ENCODE results near the gene OS9.
"Not testable (repeated sequence)": the region's sequence is repeated elsewhere in the genome, so short reads cannot be mapped to it uniquely, and the experiment has no call there.

Gene OS9

DNA sequence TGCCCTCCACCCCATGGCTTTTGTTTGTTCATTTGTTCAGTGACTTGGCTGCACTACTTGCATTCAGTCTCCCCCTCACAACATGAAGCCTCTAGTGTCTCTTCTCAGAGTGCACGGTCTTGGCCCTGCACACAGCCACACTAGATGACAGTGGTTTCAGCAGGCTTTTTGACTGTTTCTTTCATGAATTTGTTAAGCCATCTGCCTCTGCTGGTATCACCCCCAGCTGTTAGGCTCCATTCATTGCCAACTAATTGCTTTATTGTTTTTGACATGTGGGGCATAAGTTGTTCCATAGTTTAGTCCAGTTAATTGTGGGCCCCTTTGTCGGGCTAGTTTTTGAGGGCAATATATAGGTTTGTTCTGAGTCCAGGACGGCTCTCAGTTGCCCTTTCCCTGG lies 18.8 kb downstream of the OS9 start:
- no peak for DNase-seq (ENCODE audit: low spot score)
- TF ChIP-seq, protein P1, sequence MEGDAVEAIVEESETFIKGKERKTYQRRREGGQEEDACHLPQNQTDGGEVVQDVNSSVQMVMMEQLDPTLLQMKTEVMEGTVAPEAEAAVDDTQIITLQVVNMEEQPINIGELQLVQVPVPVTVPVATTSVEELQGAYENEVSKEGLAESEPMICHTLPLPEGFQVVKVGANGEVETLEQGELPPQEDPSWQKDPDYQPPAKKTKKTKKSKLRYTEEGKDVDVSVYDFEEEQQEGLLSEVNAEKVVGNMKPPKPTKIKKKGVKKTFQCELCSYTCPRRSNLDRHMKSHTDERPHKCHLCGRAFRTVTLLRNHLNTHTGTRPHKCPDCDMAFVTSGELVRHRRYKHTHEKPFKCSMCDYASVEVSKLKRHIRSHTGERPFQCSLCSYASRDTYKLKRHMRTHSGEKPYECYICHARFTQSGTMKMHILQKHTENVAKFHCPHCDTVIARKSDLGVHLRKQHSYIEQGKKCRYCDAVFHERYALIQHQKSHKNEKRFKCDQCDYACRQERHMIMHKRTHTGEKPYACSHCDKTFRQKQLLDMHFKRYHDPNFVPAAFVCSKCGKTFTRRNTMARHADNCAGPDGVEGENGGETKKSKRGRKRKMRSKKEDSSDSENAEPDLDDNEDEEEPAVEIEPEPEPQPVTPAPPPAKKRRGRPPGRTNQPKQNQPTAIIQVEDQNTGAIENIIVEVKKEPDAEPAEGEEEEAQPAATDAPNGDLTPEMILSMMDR (IDR thresholded peaks at IDR 0.05; ENCODE audit: extremely low read depth, insufficient read depth, missing control alignments): no peak
- in situ Hi-C loops (cut with MboI; ENCODE audit: low pct_unique_long_range_greater_than_20kb, low sequenced_read_pairs, unreplicated experiment): no loop called here

DNA sequence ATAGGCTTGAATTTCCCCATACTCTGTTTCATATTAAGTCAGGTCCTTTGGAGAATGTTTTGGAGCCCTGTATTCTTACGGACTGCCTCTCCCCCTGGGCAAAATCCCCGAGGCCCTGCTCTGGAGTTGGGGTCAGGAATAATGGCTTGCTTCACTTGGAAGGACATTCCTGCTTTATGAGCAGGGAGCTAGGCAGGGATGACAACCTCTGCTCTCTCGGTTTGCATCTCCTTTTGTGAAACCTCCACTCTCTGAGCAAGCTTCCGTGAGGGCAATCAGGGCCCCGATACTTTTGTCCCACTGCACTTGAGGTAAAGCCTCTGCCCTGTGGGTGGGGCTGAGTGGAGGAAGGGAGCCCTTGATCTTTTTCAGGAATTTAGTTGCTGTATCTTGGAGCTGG lies 19.3 kb downstream of the OS9 start:
- TF ChIP-seq, protein P1 (IDR thresholded peaks at IDR 0.05; ENCODE audit: extremely low read depth, insufficient read depth, missing control alignments): no peak
- in situ Hi-C loops (cut with MboI; ENCODE audit: low pct_unique_long_range_greater_than_20kb, low sequenced_read_pairs, unreplicated experiment): no loop called here
- no peak for DNase-seq (ENCODE audit: low spot score)

DNA sequence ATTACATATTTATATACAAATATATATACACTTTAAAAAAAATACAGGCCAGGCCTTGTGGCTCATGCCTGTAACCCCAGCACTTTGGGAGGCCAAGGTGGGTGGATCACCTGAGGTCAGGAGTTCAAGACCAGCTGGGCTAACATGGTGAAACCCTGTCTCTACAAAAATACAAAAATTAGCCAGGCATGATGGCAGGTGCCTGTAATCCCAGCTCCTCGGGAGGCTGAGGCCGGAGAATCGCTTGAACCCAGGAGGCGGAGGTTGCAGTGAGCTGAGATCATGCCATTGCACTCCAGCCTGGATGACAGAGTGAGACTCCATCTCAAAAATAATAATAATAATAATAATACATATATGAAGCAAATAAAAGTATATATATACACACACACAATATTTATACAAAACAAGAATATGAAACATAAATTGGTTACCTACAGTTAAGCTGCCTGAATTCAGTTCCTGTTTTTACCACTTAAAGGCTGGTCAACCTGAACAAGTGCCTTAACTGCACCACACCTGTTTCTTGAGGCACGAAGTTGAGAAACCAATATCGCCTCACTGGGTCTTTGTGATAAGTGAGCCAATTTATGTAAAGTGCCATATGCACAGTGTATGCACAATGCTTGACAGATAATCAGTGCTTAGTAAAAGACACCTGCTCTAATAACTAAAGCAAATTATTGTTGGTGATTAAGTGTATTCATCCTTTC lies 21.3 kb downstream of the OS9 start:
- in situ Hi-C loops (cut with MboI; ENCODE audit: low pct_unique_long_range_greater_than_20kb, low sequenced_read_pairs, unreplicated experiment): not testable (repeated sequence)
- peak; percentile 7 for DNase-seq (ENCODE audit: low spot score)

DNA sequence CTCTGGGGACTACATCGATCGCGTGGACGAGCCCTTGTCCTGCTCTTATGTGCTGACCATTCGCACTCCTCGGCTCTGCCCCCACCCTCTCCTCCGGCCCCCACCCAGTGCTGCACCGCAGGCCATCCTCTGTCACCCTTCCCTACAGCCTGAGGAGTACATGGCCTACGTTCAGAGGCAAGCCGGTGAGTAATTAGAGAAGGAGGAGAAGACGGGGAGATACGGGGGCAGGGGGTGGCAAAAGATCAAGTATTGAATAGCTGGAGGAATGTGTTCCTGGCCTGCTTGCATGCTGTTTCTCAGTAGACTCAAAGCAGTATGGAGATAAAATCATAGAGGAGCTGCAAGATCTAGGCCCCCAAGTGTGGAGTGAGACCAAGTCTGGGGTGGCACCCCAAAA lies 21.9 kb downstream of the OS9 start:
- TF ChIP-seq, protein P1 (IDR thresholded peaks at IDR 0.05; ENCODE audit: extremely low read depth, insufficient read depth, missing control alignments): no peak
- in situ Hi-C loops (cut with MboI; ENCODE audit: low pct_unique_long_range_greater_than_20kb, low sequenced_read_pairs, unreplicated experiment): no loop called here

DNA sequence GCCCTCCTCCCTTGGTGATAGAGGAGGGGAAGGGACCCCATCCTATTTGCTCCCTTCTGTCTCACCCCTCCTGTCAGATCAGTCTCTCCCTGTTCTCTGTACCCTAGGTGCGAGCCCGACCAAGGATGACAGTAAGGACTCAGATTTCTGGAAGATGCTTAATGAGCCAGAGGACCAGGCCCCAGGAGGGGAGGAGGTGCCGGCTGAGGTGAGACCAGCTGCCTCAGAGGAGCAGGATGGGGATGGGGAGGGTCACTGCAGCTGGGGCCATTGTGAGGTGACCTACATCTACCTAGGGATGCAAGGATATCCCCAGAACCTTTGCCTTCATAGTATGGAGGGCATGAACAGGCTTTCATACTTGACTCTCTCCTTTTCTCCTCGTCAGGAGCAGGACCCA lies 22.4 kb downstream of the OS9 start:
- DNase-seq (ENCODE audit: low spot score): no peak
- in situ Hi-C loops (cut with MboI; ENCODE audit: low pct_unique_long_range_greater_than_20kb, low sequenced_read_pairs, unreplicated experiment): no loop called here
- TF ChIP-seq, protein P1 (IDR thresholded peaks at IDR 0.05; ENCODE audit: extremely low read depth, insufficient read depth, missing control alignments): no peak

More for the DNA sequence above, 21.9 kb downstream of the OS9 start:
- DNase-seq (ENCODE audit: low spot score): no peak

DNA sequence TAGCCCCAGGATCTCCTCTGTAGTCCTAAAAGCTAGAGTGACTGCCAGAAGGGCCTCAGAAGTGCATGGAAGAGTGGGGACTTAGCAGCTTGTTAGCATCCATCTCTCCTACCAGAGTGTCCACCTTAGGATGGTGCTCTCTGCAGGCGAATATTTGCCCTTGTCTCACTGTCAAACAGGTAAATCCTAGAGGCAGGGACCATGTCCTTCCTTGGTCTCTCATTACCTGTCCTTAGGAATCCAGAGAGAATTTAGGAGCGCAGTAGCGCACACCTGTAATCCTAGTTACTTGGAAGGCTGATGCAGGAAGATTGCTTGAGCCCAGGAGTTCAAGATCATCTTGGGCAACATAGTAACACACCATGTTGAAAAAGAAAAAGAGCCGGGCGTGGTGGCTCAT lies 23.2 kb downstream of the OS9 start:
- TF ChIP-seq, protein P1 (IDR thresholded peaks at IDR 0.05; ENCODE audit: extremely low read depth, insufficient read depth, missing control alignments): no peak
- in situ Hi-C loops (cut with MboI; ENCODE audit: low pct_unique_long_range_greater_than_20kb, low sequenced_read_pairs, unreplicated experiment): no loop called here
- peak; percentile 8 for DNase-seq (ENCODE audit: low spot score)

DNA sequence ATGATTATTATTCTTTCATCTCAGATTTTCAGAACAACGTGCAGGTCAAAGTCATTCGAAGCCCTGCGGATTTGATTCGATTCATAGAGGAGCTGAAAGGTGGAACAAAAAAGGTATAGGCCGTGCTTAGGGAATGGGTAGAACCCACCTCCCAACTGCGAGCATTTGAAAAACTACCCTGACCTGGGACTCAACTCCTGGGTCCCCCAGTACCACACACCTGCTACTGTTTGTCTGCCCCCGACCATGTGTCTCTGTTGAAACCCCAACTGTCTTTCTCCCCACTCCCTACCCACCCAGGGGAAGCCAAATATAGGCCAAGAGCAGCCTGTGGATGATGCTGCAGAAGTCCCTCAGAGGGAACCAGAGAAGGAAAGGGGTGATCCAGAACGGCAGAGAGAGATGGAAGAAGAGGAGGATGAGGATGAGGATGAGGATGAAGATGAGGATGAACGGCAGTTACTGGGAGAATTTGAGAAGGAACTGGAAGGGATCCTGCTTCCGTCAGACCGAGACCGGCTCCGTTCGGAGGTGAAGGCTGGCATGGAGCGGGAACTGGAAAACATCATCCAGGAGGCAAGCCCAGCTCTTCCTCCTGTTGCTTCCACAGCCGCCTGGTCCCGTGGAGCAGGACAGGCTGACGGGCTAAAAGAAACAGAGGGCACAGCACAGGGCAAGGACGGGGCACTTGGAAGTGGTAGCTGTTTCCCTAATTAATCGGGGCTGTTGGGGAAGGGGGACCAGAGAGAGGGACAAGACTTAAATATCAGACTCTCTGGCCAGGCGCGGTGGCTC lies 24.1 kb downstream of the OS9 start:
- TF ChIP-seq, protein P1 (IDR thresholded peaks at IDR 0.05; ENCODE audit: extremely low read depth, insufficient read depth, missing control alignments): no peak
- DNase-seq (ENCODE audit: low spot score): no peak
- in situ Hi-C loops (cut with MboI; ENCODE audit: low pct_unique_long_range_greater_than_20kb, low sequenced_read_pairs, unreplicated experiment): no loop called here
